GM21423 (cell line): ENCODE data around the gene COL4A1.

Experiments
- ATAC-seq: cut with Tn5 transposase; IDR thresholded peaks from one replicate; pipeline ENCODE4 v1.9.1; 2021; ENCODE audit warnings: mild to moderate bottlenecking, moderate library complexity; ENCODE audit not compliant: unreplicated experiment

The COL4A1 gene

DNA sequence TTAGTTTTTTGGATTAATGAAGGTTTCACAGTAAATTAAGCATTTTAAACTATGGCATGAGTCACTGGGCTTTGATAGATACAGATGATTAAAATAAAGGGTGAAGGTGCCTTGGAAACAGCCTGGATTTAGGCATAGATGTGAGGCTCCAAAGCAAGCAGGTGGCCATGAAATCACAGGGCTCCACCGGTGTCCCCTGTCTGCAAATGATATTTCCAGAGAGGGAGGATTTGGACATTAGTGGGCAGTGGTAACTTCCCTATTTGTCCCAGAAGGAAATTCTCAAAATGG is 127.2 kb downstream of the COL4A1 start:
- no peak for ATAC-seq

DNA sequence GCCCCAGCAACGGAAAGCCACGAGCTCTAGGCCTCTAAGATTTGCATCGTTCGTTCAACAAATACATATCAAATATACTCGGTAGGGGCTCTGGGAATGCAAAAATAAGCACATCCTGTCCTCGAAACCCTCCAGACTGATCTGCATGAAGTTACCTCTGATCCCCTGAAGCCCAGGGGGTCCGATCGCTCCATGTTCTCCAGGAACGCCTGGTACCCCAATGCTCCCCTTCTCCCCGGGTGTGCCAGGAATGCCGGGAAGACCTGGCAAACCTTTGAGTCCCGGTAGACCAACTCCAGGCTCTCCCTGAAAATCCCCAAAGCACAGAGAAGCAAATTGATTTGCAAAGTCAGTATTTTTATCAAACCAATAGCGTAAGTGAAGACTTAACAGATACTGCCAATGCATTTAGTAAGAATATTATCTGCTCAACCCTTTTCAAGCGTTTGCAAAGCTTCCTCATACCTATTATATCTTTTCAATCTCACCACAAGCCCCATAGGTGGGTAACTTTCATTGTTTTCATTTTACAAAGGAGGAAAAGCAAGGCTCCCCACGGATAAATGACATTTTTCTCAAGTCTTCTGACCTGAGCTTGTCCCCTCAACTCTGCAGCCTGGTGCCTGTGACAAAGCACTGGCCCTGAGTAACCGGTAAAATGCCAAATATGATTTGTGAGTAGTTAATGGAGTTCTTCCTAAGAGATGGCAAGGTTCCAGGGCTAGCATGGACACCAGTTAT is 127.7 kb downstream of the COL4A1 start:
- ATAC-seq: no peak

DNA sequence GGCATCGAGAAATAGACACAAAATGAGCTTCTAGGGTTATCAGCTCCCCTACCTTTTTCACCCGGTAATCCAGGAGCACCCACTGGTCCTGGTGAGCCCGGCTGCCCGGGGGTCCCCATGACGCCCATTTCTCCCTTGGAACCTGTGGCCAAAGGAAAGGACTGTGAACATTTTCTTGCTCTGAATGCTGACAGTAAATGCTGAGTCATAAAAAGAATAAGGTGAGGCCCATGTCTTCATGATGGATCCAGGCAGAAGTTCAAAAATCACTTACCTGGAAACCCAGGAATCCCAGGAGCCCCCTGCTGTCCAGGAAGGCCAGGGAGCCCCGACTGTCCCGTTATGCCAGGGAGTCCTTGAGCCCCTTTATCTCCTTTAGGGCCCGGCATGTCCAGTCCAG is 129.2 kb downstream of the COL4A1 start:
- ATAC-seq: no peak

DNA sequence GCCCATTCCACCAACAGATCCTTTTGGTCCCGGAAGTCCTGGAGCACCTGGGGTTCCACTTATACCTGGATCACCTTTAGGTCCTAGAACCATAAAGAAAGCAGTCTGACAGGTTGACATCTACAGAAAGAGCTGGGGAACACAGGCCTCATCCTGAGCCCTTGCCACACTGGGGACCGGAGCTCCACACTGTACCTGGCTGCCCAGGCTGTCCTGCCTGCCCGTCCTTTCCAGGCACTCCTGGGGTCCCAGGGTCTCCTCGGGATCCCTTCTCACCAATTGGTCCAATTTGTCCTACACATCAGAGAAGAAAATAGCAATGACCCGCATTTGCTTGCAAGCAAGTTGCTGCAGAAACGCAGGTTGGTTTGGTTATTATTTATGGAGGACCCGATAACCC is 130.5 kb downstream of the COL4A1 start:
- no peak for ATAC-seq

DNA sequence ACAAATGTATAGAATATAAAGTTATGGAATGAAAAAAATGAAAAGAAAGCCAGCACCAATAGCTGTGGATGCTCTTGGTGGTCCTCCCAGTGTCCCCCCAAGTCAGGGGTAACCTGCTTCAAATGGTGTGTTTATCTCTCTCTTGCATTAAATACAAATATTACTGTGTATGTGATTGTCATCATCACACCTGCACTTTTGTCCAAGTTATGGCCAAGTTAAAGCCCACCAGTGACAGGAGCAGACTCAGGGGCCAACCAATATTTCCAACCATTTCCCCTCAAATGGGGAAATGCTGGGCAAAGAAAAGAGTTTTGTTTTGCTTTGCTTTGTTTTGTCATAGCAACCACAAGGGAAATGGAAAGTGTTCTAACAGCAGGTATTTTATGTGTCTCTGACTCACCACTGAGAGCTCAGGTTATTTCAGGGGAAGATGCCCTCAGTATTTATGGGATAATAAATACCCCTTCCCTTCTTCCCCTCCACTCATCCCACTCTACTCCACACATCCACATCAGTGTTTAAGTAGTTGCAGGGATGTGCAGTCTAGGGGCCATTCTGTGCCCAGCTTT is 133.6 kb downstream of the COL4A1 start:
- no peak for ATAC-seq

DNA sequence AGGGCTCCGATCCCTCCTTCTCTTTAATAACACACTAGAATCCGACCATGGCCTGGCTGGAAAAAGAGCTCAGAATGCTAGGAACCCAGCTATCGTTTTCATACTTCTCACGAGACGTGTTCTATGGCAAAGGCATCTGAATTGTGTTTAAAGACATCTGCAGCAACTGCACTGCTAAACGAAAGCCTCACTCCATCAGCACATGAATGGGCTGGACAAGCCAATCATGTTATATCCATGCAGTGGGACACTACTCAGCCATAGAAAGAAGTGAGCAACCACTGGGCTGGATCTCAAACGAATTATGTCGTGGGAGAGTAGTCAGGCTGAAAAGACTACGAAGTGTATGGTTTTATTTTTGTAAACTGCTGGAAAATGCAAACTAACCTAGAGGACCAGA is 136.1 kb downstream of the COL4A1 start:
- no peak for ATAC-seq

DNA sequence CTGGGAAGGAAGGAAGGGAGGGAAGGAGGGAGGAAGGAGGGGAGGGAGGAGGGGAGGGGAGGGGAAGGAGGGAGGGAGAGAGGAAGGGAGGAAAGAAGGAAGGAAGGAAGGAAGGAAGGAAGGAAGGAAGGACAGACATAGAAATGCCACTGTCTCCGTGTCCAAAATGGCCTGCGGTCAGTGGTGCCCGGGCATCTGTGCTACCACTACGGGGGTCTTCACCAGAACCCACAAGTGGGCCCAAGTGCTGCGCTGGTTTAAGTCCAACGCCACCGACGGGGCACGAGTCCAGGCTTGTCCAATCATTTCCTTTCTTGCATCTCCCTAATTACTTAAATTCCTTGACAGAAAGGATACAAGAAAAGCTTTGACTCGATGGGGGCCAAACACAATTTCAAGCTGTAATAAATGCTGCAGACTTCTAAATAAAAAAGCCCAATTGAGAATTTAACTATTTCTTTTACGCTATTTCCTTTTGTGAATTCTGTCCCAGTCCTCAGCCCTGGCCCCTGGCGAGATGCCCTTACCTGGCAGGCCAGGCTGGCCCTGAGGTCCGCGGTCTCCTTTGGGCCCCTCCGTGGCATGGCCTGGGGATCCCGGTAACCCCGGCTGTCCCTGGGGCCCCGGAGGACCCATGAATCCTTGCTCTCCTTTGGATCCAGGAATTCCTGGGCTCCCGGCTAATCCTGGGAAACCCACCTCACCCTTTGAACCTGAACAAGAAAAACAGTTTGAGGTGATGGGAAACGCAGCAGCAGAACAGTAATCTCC is 136.8 kb downstream of the COL4A1 start:
- no peak for ATAC-seq

DNA sequence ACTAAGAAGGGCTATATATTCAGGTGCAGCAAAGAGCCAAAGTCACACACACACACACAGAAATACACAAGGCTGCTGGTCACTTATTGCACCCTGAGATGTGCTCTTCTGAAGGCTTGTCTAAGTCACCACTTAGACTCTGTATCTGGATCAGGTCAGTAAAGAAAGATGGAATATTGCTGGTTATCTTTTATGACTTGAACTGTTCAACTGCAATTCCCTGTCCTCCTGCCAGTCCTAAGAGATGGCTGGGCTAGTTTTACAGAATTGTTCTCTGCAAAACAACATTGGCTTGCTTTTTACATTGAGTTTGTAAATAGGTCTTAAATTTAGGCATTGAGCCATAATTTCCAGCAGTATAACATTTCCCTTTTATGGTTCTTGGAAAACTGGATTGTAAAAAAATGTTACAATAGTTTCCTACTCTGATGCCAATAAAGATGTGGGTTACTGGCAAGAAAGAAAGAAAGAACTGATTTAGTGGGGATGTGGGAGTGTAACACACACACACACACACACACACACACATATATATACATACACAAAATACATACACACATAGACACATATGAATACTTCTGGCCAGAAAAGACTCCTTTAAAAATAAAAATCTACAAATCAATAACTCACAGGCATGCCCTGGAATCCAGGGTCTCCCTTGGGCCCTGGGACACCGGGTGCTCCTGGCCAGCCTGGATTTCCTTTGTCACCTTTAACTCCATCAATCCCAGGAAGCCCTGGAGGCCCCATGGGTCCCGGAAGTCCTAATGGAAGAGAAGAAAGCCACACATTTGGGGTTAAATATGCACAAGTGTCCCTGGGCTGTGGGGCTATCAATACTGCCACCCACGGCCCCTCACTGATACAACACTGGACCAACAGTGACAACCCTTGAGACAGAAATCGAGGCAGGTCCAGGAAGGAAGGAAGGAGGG is 137.7 kb downstream of the COL4A1 start:
- ATAC-seq: no peak

DNA sequence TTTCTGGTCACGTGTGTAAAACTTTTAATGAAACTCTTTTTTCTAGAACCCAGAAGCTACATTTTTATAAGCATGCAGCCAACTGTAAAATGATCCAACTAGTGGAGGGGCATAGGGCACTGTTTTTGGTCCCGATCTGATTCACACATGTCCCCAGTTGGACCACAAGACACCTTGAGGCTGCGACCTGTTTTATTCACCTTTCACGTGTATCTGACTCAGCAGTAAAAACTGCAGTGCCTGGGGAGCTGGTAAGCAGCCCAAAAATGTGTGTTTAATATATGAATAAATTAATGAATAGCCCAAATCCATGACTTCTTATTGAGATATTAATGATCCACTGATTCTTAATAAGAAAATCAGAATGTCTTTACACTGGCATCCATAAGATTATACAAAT is 140.4 kb downstream of the COL4A1 start:
- no peak for ATAC-seq

DNA sequence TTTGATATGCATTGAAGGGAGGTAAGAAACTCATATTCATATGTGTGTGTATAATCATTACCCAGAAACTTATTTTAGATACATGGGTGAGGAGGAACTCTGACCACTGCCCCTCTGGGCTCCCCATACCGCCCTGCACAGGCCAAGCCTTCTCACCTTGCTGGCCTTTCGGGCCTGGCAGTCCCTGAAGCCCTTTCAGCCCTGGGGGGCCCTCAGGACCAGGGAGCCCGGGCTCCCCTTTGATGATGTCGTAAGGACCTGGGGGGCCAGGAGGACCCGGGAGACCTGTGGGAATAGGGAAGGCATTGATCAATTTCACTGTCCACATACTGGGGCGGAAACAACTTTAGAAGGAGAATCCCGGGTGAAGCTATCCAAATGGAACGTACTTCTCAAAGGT is 142.3 kb downstream of the COL4A1 start:
- ATAC-seq: no peak

DNA sequence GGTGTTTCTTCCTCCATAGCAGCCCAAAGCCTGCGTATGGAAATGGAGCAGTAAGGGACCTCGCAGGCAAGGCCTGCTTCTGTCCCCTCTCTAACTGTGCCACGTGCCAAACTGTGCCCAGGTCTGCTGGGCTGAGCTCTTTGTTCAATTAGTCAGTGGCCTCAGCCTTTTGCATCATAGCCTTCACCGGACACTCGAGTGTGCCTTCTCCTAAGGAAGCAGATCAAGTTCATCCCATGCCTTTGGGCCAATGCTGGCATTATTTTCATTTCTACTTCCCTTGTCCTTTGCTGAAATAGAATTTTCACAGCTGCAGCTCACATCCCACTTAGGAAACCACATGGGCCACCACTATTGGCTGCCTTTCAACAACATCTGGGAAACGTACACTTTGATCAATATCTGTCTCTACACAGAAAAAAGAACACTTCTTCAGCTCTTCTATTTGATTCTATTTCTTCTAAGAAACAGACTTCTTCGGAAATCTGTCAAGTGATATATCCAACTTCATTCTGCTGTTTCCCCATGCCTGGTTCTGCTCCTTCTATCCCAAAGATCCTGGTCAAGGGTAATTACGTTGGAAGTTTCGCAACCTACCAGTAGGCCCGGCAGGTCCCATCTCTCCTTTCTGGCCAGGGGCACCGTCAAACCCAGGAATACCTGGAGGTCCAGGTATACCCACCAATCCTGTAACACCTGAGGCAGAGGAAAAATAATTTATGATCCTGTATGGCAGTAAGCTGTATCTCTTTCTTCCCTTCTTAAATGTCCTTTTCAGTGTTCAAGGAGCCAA is 143.9 kb downstream of the COL4A1 start:
- ATAC-seq: no peak

DNA sequence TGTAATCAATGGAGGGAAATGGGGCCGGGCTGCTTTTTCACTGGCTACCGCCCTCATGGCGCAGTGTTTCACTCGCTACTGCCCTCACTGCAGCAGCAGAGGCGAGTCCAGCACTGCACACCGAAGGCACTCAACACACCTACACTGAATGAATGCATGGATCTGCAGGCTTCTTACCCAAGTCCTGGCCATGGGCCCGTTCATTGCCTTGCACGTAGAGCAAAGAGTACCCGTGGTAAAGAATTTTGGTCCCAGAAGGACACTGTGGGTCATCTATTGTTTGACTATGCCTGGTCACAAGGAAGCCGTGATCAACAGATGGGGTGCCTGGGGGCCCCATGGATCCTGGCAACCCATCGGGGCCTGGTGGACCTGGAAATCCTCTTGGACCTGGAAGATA is 144.9 kb downstream of the COL4A1 start:
- no peak for ATAC-seq

DNA sequence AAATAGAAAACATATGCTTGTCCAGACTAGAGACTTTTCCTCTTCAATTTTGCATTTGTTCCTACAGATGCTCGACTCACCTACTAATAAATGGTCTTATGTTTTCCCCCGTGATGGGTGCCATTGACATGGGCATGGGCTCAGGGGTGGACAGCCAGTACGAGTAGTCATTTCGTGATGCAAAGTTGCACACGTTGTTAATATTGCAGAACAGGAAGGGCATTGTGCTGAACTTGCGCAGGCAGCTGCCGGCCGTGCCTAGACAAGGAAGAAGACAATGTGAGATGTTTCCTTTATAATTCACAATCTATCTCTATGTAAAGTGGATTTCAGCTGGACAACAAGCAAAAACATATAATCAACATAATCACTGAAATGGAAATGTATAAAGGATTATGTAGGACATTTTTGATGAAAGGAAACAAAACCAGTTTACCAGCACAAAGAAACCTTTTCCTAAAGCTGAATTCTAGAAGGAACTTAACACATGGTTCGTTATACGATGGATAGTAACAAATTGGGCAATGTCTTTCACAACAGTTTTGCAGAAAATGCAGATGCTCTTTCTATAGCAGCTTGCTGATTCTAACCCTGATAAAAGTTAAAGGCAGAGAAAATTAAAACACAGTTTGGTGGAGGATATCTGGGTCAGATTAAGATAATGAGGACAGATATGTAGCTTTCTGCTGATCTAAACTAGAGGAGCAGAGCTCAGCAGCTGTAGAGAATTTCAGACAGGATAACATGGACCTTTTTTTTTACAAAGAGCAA is 145.7 kb downstream of the COL4A1 start:
- ATAC-seq: no peak

DNA sequence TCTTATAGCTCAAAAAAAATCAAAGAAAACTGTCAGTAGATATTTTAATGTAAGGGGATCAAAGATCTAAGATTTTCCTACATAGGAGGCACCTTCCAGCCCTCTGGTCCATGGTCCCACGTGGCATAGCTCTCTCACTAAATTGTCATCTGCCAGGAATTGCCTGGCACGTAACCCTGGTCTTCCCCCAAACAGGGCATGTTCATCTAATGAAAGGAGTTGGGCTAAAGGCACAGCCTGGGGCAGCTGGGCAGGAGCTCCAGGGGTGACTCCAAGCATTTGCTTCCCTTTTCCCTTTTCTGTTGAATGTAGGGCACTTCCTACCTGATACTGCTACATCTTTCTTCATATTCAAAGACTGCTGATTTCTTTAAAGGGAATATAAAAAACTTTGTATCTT is 148.7 kb downstream of the COL4A1 start:
- ATAC-seq: no peak

DNA sequence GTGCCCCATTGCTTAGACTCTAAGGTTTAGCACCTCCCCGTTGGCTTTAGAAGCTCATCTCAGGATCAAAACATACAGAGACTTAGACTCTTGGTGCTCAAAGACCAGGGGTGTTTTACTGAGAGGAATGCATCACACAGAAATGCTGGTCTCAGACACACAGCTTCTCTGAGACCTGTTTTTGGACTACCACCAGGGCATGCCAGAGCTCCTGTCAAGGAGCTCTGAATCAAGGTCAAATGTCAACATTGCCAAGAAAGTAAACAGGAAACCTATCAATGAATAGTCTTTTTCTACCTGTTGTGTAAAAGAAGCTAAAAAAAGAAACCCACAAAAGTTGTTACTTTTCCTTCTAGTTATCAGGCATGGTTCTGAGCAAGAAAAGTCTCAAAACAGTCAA is 149.2 kb downstream of the COL4A1 start:
- ATAC-seq: no peak

DNA sequence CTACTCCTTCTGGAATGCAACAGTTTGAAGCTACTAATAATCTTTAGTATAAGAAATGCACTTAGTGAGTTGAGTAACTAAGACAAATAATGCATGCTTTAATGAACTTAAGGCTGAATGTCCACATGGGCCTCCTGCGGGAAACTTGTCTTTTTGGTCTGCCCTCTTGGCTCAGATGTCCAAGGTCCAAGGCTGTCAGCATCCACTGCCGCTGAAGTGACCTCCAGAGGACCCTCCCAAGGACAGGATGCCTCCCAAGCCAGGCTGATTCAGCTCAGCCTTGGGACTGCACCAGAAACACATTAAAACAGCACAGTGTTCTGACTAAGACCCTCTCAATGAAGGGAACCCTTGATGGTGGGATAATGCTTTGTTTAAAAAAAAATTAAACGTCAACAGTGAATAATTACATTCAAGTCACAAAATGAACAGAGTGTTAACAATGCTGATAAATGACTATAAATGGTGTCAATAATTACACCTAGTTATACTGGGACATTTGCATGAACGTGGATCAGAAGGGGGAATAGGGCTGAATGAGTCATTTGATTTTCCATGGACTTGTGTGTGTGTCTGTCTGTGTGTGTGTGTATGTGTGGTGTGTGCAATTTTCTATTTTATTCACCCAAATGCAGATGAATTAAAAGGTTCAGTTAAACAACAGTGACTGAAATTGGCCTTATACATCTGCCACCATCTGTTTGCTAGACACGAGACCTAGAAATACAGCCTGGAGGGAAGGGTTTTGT is 150.5 kb downstream of the COL4A1 start:
- ATAC-seq: no peak

DNA sequence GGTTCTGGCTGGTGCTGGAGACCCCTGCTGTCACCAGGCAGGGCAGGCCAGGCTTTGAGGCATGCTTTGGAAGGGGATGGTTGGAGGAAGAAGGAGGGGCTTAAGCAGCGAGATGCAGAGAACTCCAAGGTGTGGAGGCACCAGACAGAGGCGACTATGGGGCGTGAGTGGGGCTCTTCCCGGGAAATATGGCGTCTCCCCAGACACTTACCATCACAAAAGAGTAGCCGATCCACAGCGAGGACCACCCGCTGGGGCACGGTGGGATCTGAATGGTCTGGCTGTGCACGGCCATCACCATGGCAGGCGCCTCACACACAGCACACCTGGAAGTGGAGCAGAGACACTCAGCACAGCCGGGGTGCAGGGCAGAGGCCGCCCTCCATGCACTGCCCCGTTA is 151.9 kb downstream of the COL4A1 start:
- ATAC-seq: no peak

DNA sequence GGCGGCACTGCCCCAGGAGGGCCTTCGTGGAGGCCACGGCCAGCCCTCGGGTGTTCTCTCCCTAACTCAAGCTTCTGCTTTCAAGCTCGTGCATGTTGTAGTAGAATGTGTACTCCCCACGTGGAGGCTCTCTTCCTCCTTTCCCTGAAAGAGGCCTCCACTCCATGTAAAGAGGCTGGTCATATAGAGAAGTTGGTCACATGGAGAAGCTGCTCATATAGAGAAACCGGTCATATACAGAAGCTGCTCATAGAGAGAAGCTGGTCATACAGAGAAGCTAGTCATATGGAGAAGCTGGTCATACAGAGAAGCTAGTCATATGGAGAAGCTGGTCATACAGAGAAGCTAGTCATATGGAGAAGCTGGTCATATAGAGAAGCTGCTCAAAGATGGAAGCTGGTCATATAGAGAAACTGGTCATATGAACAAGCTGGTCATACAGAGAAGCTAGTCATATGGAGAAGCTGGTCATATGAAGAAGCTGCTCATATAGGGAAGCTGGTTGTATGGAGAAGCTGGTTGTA is 152.5 kb downstream of the COL4A1 start:
- no peak for ATAC-seq

DNA sequence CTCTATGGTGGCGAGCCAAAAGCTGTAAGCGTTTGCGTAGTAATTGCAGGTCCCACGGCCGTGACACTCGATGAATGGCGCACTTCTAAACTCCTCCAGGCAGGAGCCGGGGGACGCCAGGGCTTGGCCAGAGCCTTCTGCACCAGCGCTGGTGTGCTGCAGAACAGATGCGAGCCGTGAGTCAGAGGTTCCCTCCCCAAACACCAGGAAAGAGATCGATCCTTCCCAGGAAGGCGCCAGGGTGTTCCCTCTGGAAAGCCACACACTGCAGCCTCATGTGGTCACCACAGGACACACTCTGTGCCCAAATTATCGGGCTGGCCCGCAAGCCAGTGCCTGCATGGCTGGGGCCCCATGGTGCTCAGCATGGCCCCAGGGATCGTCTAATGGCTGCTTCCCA is 154.6 kb downstream of the COL4A1 start:
- no peak for ATAC-seq
